Activated CD4-positive, alpha-beta T cell treated with anti-CD3 and anti-CD28 coated beads, Interleukin-2, amount 50 U/mL, for 24 hours (primary cell): ENCODE results near the gene HOXD4.

Source experiments
- DNase-seq, 2 donors: peaks; one replicate each; pipeline ENCODE4 v3.0.0-alpha.2; 2020; ENCODE audit warnings: low read depth in 1 of 2, low spot score in 1 of 2

The HOXD4 gene

GRCh38 chr2:176151442-176152287, at the start of gene HOXD4:
TSS of gene HOXD4 (plus strand) at chr2:176151550. CDS start at chr2:176151634, 84 bp downstream.
- DNase-seq: no peak

- DNase-seq: no peak
Observed at GRCh38 chr2:176101842-176102241, 49.5 kb upstream of the HOXD4 start.

DNA sequence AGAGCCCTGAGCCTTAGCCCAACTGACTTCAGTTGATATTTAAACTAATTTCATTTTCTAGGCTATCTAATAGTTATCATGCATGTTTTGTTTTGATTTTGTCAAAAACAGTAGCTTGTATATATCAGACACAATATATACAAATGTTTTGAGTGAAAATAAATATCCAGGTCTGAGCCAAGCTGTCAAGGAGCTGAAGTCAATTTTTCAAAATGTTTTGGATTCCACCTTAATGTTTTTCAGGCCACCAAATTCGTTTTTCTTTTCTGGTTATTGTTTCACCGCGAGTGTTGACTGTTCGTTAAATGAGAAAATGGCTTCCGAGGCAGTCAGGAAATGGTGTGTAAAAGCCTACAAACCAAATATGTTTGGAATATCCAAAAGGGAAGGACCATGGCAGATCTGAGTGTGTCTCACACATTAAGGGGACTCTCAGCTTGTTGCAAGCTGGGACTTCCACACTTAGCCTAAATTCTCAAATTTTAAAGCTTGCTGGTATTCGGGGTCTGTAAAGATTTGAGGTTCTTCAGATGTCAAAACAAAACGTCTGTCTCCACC, 49.0 kb upstream of the HOXD4 start:
- DNase-seq: no peak

- no peak for DNase-seq
Observed at GRCh38 chr2:176103194-176103593, 48.2 kb upstream of the HOXD4 start.

GRCh38 chr2:176103742-176104315, 47.5 kb upstream of the HOXD4 start:
- DNase-seq: no peak

DNA sequence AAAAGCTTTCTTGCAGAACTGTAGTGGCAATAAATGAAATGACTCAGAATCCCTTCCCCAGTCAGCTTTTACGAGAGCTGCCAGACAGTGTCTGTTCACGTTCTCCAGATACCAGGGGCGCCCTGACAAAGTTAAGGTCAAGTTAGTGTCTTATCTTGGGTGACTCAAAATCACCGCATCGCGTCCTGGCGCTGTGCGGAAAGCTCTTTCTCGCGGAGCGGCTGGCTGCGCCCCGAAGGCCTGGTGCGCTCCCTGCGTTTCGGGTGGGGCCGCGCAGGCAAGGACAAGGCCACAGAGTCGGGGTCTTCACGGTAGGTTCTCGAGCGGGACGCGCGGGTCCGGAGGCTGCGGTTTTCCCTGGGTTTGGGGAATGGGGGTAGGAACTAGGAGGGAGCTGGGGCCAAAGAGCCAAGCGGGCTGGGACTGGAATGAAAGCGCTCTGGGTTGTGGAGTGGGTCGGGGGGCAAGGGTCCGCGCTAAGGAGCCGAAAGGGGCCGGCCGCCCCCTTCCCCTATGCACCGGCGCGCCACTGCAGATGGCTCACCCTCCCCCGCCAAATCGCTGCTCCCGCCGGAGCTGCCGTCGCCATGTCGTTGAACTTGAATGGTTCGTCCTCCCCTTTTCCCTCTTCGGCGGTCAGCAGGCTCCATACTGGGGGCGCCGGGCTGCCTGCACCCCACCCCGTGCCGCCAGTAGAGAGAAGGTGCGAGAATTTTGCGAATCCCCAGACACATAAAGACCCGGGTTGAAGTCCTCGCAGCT, 46.9 kb upstream of the HOXD4 start:
- no peak for DNase-seq

GRCh38 chr2:176105078-176105729, 46.1 kb upstream of the HOXD4 start:
- no peak for DNase-seq

- no peak for DNase-seq
Observed at GRCh38 chr2:176105730-176106580, 45.4 kb upstream of the HOXD4 start.

DNA sequence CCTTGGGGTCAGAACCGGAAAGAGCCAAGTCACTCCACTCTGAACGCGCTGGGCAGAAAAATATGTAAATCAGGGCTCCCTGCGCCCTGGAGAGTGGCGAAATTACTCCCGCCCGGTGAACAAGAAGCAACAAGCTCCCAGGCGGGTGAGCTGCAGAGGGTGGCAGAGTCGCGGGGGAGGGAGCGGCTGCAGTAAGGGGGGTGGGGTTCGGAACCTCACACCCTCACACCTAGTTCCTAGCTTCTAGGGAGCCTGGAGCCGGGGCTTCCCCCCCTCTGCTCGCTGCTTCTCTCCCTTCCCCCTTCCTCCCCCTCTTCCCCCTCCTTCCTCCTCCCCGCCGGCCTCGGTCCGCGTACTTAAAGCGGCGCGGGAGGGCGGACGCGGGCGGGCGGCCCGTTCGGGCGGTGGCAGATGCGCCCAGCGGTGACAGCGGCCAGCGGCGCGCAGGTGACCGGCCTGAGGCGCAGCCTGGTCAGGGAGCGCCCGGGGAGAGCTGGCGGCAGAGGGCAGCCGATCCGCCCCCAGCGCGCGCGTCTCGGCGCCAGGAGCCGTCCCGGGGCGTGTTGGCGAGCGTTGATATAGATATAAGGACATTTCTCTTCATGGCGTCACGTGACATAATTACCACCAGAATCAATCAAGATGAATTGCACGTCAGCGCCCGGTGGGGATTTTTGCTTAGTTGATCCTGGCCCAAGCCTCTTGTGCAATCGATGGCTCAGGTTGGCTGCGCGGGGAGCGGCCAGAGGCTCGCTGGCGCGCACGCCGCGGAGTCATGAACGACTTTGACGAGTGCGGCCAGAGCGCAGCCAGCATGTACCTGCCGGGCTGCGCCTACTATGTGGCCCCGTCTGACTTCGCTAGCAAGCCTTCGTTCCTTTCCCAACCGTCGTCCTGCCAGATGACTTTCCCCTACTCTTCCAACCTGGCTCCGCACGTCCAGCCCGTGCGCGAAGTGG, 44.5 kb upstream of the HOXD4 start, which contains the start of gene HOXD11:
HOXD11 (plus strand) TSS at position 700 of the 959 bp plus-strand sequence; CDS start at position 776, 76 bp downstream.
- no peak for DNase-seq

DNA sequence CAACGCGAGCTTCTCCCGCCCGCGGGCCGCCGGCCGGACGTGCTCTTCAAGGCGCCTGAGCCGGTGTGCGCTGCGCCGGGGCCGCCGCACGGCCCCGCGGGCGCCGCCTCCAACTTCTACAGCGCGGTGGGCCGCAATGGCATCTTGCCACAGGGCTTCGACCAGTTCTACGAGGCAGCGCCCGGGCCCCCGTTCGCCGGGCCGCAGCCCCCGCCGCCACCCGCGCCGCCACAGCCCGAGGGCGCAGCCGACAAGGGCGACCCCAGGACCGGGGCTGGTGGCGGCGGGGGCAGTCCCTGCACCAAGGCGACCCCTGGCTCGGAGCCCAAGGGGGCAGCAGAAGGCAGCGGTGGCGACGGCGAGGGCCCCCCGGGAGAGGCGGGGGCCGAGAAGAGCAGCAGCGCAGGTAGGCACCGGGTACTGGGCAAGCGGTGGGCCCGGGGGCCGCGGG, 43.6 kb upstream of the HOXD4 start:
- no peak for DNase-seq

DNA sequence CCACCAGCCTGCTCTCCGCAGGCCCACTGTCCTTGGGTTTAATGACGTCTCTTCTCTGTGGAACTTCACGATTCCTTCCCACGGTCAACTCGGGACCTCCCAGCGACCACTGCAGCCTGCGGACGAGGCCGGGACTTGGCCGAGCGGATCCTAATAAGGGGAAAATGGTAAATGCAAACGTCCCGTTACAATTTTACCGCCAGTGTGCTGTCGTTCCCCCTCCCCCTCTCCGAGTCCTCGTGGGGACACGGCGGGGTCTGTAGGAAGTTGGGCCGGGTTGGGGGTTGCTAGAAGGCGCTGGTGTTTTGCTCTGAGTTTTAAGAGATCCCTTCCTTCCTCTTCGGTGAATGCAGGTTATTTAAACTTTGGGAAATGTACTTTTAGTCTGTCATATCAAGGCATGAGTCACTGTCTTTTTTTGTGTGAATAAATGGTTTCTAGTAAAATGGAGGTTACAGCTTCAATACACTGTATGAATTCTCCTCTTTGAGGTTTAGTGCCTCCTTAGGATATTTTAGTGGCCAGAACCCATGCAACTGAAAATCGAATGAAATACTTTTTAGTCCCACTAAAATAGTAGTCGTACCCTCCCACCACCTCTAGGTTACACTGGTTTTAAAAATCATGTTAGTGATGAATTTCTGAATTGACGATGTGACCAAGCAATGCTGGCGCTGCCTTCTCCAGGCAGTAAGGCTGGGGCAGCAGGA, 42.0 kb upstream of the HOXD4 start:
- DNase-seq: no peak

GRCh38 chr2:176109946-176110345, 41.4 kb upstream of the HOXD4 start:
- DNase-seq: no peak

DNA sequence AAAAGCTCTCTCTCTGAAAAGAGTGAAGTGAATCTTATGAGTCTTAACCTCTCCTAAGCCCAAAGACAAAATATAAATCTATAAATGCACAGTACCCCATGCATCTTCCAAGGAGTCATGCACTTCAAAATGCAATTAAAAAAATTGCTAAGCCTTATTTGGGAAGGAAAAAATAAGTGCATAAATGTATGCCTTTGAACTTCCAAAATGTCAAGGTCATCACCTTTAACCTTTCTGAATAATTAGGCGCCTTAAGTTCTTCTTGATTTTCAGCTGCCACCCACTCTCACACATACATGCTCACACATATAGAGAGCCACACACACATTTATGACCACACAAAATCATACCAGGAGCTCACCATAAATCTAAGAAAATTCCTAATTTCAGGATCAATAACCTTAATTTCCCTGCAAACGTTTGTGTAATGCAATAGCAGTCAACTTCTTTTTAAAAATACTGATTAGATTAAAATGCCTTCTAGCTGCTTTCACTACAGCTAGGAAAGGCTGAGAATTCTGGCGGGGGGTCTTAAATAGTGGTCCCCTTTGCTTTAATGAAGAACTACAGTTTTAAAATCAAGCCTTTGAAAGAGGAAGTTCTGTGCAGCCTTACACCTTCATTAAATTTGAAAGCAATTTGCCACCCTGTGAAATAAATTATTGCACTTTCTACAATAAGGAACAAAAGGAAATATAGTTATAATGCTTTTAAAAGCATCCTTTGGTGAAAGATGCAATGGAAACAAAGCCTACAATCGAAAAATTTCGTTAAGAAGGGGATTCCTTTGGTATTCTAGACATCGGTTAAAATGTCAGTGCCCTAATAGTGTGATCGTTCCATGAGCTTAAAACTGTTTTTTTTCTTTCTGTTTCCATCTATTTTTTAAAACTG, 40.7 kb upstream of the HOXD4 start:
- no peak for DNase-seq

GRCh38 chr2:176111309-176111663, 40.1 kb upstream of the HOXD4 start:
- no peak for DNase-seq

DNA sequence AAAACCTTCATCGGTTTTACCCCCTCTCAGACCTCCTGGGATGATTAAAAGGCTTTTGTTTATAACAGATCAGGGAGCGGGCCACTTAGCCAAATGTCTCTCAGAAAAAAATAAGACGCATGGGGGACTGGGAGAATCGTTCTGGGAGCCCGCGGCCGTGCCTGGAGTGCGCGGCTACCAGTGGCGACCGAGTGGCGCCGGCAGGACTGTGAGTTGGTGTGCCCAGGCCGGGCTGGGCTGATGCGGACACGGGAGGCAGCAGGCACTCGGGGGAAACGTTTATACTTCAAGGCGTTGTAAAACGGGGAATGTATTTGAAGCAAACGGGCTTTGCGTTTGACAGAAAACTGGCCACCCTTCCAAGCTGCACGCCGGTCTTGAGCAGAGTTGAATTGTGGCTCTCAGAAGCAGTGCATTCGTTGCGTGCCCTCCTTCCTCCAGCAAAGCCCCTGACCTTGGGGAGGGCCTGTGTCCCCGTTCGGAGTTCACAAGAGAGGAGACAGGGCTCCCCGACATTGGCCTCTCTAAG, 39.4 kb upstream of the HOXD4 start:
- DNase-seq: no peak

GRCh38 chr2:176112375-176113302, 38.7 kb upstream of the HOXD4 start:
- no peak for DNase-seq
